K562 (cell line): Measurements from ENCODE around the gene ADAM8. TPM values are rescaled to one million over a fixed set of nuclear protein-coding genes. Genes with fewer than 3 reads are reported as not detected.

Source experiments
- CCAR2 ChIP-seq: fragments of 200-400 bp; formaldehyde crosslinking; IDR thresholded peaks from 2 replicates; pipeline ENCODE4 v1.6.1; 2017; ENCODE audit warnings: mild to moderate bottlenecking, low read depth, low read length
- HLTF ChIP-seq: fragments of 450-650 bp; IDR thresholded peaks from 2 replicates; pipeline ENCODE4 v1.6.1; 2016
- HMGN3 ChIP-seq: IDR thresholded peaks from 2 replicates; pipeline ENCODE4 v1.6.1; 2011; ENCODE audit warnings: borderline replicate concordance, low read depth, mild to moderate bottlenecking, mixed read lengths, low read length; ENCODE audit not compliant: insufficient read length; ENCODE audit errors: extremely low read depth
- HNRNPL ChIP-seq: fragments of 200-400 bp; formaldehyde crosslinking; IDR thresholded peaks from 2 replicates; pipeline ENCODE4 v1.6.1; 2017; ENCODE audit warnings: low read depth, mild to moderate bottlenecking, low read length
- ILK ChIP-seq: fragments of 450-650 bp; IDR thresholded peaks from 2 replicates; pipeline ENCODE4 v1.6.1; 2016; ENCODE audit warnings: missing genetic modification characterization, low read depth, mild to moderate bottlenecking, missing compliant biosample characterization, moderate library complexity, borderline replicate concordance
- MTA3 ChIP-seq: fragments of 450-650 bp; formaldehyde crosslinking; IDR thresholded peaks from 2 replicates; pipeline ENCODE4 v1.6.1; 2017; ENCODE audit warnings: mild to moderate bottlenecking, borderline replicate concordance
- TBL1XR1 ChIP-seq, 2 experiments: IDR thresholded peaks; 2 replicates each; pipeline ENCODE4 v1.6.1; 2012; ENCODE audit warnings: improper control_type of control experiment in 2 of 2, low read length in 2 of 2, mild to moderate bottlenecking in 1 of 2
- YBX1 ChIP-seq: fragments of 450-650 bp; IDR thresholded peaks from 2 replicates; pipeline ENCODE4 v1.7.1; 2016; ENCODE audit warnings: mild to moderate bottlenecking
- ZKSCAN8 ChIP-seq: fragments of 200-800 bp; sonication (Bioruptor generic); IDR thresholded peaks from 2 replicates; pipeline ENCODE4 v1.6.1; 2016; ENCODE audit warnings: missing genetic modification characterization, missing compliant biosample characterization
- ZNF239 ChIP-seq: fragments of 250-450 bp; sonication (Bioruptor Pico); IDR thresholded peaks from 2 replicates; pipeline ENCODE4 v1.4.0; 2020; ENCODE audit warnings: mild to moderate bottlenecking
- ZNF695 ChIP-seq: fragments of 450-650 bp; formaldehyde crosslinking; IDR thresholded peaks from 2 replicates; pipeline ENCODE4 v1.4.0; 2020; ENCODE audit warnings: mild to moderate bottlenecking, moderate library complexity
- polyA plus RNA-seq, 8 experiments: library from polyadenylated mRNA; depleted of rRNA in 4 of 8; stranded (reverse) in 5 of 8; unstranded in 3 of 8; fragments of >200 nt; fragmentation: Nextera tagmentation in 2 of 8; fragmentation: Illumina TruSeq in 1 of 8; extraction: Ambion mirVana in 2 of 8; extraction: Trizol in 1 of 8; gene quantifications; 2 replicates each; pipeline versions ENCODE4 v1.2.1 to v1.2.3, GENCODE V29; 2011 to 2014; ENCODE audit warnings: inconsistent platforms in 1 of 8, missing spikeins in 1 of 8
- total RNA-seq, 7 experiments: library from RNA; depleted of rRNA in 6 of 7; stranded (reverse); fragments of >200 nt in 6 of 7; fragmentation: Illumina TruSeq in 2 of 7; extraction: Trizol in 2 of 7; gene quantifications; 2 replicates each; pipeline versions ENCODE4 v1.2.1 to v1.2.3, GENCODE V29; 2011 to 2021; ENCODE audit warnings: low replicate concordance in 1 of 7
- TF ChIP-seq, protein P1 (sequence below): fragments of 250-450 bp; sonication (Bioruptor Pico); IDR thresholded peaks from 2 replicates; pipeline ENCODE4 v1.5.0; 2021; ENCODE audit warnings: mild to moderate bottlenecking, borderline replicate concordance

The ADAM8 gene
- total and polyA plus RNA-seq, 9 of the 15 experiments (the other 6 are each of a cell fraction or from before 2014, with no cell fraction given): 0.07 to 7.0 (median 1.1) TPM

DNA sequence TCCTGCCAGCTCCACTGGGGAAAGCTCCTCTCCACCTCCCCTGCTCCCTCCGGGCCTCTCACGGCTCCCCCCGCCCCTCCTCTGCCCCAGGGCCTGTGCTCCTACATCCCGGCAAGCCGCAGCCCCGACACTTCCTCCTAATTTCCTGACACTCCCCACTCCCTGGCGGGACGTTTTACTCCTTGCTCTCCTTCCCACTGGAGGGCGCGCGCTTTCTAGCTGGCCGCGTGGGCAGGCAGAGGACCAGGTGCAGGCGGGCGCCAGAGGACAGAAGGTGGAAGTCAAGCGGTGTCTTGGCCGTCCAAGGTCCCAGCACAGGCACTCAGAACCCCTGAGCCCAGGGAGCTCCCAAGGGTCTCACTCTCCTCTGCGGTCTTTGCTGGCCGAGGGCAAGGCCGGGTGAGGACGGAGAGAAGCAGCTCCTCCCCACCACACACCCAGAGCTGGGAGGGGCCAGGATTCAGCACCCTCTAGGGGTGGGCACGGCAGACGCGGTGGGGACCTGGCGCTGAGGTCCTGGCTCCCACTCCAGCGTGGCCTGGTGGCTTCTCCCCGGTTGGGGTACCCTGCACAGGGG is 19.1 kb downstream of the ADAM8 start (continued):
- TF ChIP-seq, protein P1, sequence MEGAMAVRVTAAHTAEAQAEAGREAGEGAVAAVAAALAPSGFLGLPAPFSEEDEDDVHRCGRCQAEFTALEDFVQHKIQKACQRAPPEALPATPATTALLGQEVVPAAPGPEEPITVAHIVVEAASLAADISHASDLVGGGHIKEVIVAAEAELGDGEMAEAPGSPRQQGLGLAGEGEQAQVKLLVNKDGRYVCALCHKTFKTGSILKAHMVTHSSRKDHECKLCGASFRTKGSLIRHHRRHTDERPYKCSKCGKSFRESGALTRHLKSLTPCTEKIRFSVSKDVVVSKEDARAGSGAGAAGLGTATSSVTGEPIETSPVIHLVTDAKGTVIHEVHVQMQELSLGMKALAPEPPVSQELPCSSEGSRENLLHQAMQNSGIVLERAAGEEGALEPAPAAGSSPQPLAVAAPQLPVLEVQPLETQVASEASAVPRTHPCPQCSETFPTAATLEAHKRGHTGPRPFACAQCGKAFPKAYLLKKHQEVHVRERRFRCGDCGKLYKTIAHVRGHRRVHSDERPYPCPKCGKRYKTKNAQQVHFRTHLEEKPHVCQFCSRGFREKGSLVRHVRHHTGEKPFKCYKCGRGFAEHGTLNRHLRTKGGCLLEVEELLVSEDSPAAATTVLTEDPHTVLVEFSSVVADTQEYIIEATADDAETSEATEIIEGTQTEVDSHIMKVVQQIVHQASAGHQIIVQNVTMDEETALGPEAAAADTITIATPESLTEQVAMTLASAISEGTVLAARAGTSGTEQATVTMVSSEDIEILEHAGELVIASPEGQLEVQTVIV (CRISPR knock-in tag): no peak
- TF ChIP-seq ILK: no peak
- TF ChIP-seq CCAR2: no peak
- no peak for TF ChIP-seq HMGN3
- no peak for TF ChIP-seq HLTF
- TF ChIP-seq ZNF239 (CRISPR knock-in tag): no peak
- TF ChIP-seq ZKSCAN8 (CRISPR knock-in tag): no peak
- TF ChIP-seq TBL1XR1 (IDR thresholded peaks at IDR 0.05; ENCODE audit: low read length in 2 of 2): no peak
- TF ChIP-seq ZNF695: no peak
- TF ChIP-seq HNRNPL: no peak
- TF ChIP-seq YBX1: no peak
- TF ChIP-seq MTA3: peak; percentile 45; the same call in 1 of the 2 replicates
